SK-N-SH treated with all-trans-retinoic acid at 6 μM for 48 hours (cell line): Measurements from ENCODE around the gene SEC22C.

ENCODE experiments used
- ARNTL ChIP-seq: fragments of 450-650 bp; formaldehyde crosslinking; IDR thresholded peaks from 2 replicates; pipeline ENCODE4 v1.5.0; 2020; ENCODE audit warnings: low read depth, mild to moderate bottlenecking, moderate library complexity, borderline replicate concordance
- CREB5 ChIP-seq: fragments of 250-450 bp; sonication (Bioruptor Pico); IDR thresholded peaks from 2 replicates; pipeline ENCODE4 v1.5.1; 2020; ENCODE audit warnings: low read depth, mild to moderate bottlenecking, moderate library complexity
- CSDC2 ChIP-seq: fragments of 250-450 bp; sonication (Bioruptor Pico); IDR thresholded peaks from 2 replicates; pipeline ENCODE4 v1.5.0; 2020; ENCODE audit warnings: mild to moderate bottlenecking, moderate library complexity
- PATZ1 ChIP-seq: fragments of 250-450 bp; sonication (Bioruptor Pico); IDR thresholded peaks from 2 replicates; pipeline ENCODE4 v1.8.0; 2020; ENCODE audit warnings: mild to moderate bottlenecking, moderate library complexity, borderline replicate concordance
- PPARA ChIP-seq: fragments of 250-450 bp; sonication (Bioruptor Pico); IDR thresholded peaks from 2 replicates; pipeline ENCODE4 v1.5.0; 2020; ENCODE audit warnings: mild to moderate bottlenecking, borderline replicate concordance
- RARB ChIP-seq: fragments of 250-450 bp; sonication (Bioruptor Pico); IDR thresholded peaks from 2 replicates; pipeline ENCODE4 v1.8.0; 2021; ENCODE audit warnings: mild to moderate bottlenecking, moderate library complexity
- SNAI2 ChIP-seq: fragments of 250-450 bp; sonication (Bioruptor Pico); IDR thresholded peaks from 2 replicates; pipeline ENCODE4 v1.5.0; 2020; ENCODE audit warnings: mild to moderate bottlenecking, moderate library complexity
- ZFP3 ChIP-seq: fragments of 250-450 bp; sonication (Bioruptor Pico); IDR thresholded peaks from 2 replicates; pipeline ENCODE4 v1.5.0; 2020; ENCODE audit warnings: mild to moderate bottlenecking, moderate library complexity
- ZFP30 ChIP-seq: fragments of 450-650 bp; formaldehyde crosslinking; IDR thresholded peaks from 2 replicates; pipeline ENCODE4 v1.5.0; 2022; ENCODE audit warnings: mild to moderate bottlenecking, moderate library complexity
- TF ChIP-seq, protein P1 (sequence below): fragments of 250-450 bp; sonication (Bioruptor Pico); IDR thresholded peaks from 2 replicates; pipeline ENCODE4 v1.5.0; 2020; ENCODE audit warnings: mild to moderate bottlenecking, moderate library complexity

DNA sequence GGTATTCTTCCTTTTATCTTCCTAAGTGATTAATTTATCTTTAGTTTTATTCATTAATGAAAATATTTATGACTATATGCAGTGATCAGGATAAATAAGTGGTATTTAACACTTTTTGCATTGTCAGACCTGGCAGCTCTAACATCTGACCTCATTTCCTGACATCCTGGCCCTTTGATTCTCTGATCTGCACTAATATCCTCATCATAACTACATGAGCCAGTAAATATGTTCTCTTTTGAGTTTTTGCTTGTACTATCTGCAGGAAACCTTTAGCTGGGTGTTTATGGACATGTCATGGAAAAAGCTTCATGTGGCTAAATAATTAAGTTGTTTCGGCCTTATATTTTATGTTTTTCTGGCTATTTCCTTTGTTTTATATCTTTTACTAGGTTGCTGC is 29.2 kb upstream of the SEC22C start:
- TF ChIP-seq SNAI2 (CRISPR knock-in tag), result no peak
- no peak for TF ChIP-seq PATZ1 (CRISPR knock-in tag)
- TF ChIP-seq ZFP3 (CRISPR knock-in tag), result no peak
- no peak for TF ChIP-seq RARB
- no peak for TF ChIP-seq ARNTL (CRISPR knock-in tag)
- TF ChIP-seq CSDC2 (CRISPR knock-in tag), result no peak
- no peak for TF ChIP-seq ZFP30 (CRISPR knock-in tag)
- TF ChIP-seq, protein P1, sequence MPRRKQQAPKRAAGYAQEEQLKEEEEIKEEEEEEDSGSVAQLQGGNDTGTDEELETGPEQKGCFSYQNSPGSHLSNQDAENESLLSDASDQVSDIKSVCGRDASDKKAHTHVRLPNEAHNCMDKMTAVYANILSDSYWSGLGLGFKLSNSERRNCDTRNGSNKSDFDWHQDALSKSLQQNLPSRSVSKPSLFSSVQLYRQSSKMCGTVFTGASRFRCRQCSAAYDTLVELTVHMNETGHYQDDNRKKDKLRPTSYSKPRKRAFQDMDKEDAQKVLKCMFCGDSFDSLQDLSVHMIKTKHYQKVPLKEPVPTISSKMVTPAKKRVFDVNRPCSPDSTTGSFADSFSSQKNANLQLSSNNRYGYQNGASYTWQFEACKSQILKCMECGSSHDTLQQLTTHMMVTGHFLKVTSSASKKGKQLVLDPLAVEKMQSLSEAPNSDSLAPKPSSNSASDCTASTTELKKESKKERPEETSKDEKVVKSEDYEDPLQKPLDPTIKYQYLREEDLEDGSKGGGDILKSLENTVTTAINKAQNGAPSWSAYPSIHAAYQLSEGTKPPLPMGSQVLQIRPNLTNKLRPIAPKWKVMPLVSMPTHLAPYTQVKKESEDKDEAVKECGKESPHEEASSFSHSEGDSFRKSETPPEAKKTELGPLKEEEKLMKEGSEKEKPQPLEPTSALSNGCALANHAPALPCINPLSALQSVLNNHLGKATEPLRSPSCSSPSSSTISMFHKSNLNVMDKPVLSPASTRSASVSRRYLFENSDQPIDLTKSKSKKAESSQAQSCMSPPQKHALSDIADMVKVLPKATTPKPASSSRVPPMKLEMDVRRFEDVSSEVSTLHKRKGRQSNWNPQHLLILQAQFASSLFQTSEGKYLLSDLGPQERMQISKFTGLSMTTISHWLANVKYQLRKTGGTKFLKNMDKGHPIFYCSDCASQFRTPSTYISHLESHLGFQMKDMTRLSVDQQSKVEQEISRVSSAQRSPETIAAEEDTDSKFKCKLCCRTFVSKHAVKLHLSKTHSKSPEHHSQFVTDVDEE, result no peak
- no peak for TF ChIP-seq CREB5
- no peak for TF ChIP-seq PPARA (CRISPR knock-in tag)
